GM18499 (cell line): Measurements from ENCODE around the gene DUT.

Source experiments
- ATAC-seq: cut with Tn5 transposase; IDR thresholded peaks from one replicate; pipeline ENCODE4 v1.9.1; 2021; ENCODE audit warnings: moderate number of reproducible peaks; ENCODE audit not compliant: insufficient read depth, unreplicated experiment

DUT gene

DNA sequence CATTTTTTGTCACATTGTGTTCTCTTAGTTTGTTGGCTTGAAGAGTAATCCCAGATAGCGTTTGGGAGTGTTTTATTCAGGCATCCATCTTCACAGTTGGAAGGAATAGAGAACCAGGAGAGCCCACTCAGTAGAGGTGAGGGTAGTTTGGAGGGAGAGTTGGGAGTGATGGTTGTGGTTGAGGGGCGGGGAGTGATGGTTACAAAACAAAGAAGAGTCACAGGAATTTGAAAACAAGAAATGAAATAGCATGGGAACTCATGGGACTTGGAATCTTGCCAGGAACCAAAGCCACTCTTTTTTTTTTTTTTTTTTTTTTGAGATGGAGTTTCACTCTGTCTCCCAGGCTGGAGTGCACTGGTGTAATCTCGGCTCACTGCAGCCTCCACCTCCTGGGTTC lies 36.3 kb downstream of the DUT start:
- ATAC-seq = no peak

DNA sequence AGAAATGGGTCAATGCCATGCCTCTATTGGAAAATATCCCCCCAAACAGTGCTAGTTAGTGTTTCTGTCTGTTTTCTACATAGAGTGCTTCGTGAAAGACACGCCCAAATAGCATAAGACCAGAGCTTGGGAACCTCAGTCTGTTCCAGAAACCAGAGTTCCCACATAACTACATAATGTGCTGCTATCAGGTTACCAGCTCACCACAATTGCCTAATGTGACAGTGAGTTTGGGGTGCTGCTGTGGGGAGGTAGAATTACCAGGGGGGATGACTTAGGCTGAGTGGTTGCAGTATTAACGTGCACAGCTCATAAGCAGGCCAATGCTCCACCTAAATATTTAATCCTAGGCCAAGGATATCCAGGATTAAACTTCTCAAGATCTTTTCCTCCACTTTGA lies 39.2 kb downstream of the DUT start:
- no peak for ATAC-seq

DNA sequence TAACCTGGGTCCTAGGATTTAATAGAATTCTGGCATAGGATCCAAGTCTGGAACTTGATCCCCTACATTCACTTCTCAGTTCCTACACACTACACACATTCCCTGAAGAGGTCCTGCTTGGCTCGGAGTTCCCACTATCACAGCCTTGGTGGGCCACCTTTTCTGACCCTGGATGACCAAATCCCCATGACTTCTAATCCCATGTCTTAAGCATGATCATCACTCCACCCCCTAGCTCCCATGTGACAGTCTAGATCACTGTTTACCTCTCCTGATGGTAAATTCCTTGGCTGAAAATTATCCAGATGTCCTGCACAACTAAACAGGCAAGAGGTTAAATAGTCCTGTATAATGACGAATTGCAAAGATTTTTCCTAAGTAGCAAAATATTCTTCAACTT lies 40.3 kb downstream of the DUT start:
- ATAC-seq = no peak

DNA sequence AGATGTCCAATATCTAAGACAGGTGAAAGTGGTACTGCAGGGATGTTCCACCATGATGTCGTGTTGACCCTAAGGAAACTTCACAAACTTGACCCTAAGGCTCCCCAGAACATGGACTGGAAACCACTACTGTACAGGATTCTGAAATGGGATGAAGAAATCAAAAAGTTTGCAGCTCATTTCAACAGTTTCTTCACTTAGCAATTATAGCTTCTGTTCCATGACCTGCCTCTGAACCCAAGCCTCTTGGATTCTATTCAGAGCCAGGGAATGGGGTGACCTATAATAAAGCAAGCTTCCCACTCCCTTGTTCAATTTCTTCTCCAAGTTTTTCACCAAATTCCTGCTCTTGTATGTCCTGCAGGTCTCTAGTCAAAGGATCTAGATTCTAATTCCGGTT lies 40.7 kb downstream of the DUT start:
- no peak for ATAC-seq

DNA sequence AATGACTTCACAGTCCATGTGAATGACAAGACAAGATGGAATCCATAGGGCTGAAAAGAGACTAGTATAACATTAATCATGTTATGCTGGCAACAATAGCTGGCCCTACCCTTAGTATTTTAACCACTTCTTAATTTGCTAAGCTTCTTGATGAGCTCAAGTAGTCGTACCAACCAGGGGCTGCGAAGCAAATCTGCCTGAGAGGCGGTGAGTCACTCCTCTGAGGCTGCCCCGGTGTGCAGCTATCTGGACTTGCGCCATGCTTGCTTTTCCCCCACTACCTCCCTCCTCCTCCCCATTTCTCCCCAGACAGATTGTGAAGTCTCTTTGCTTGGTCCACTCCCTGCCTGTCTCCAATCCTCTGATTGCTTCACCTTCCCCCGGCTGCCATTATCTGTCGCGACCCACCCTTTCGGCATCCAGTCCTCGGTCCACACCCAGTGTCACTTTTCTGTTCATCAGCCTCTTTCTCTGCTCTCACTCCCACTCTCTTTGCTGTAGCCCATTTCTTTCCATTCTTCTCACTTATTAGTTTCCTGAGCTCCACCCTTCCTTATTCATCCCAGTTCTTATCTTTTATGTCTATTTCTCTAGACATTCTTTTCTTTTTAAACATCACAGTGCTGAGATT lies 42.7 kb downstream of the DUT start:
- no peak for ATAC-seq

DNA sequence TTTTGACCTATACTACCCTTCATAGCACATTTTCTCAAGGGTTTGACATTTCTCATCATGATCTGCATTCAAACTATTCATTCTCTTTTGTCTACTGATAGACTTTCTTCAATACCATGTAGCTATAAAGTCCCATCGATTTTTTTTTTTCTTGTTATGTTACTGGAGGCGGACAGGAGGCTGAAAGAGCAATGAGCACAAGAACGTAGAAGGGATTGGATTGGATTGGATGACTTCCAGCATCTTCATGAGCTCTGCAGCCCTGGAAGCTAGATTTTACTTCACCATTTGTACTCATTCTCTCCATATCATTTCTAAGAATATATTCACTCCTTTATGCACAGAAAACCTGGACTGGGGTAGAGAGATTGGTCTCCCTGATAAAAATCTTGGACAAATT lies 43.2 kb downstream of the DUT start:
- ATAC-seq = no peak

DNA sequence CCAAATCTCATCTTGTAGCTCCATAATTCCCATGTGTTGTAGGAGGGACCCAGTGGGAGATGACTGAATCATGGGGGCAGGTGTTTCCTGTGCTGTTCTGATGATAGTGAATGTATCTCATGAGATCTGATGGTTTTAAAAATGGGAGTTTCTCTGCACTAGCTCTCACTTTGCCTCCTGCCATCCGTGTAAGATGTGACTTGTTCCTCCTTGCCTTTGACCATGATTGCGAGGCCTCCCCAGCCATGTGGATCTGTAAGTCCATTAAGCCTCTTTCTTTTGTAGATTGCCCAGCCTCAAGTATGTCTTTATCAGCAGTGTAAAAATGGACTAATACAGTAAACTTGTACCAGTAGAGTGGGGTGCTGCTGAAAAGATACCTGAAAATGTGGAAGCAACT lies 44.5 kb downstream of the DUT start:
- ATAC-seq = no peak

DNA sequence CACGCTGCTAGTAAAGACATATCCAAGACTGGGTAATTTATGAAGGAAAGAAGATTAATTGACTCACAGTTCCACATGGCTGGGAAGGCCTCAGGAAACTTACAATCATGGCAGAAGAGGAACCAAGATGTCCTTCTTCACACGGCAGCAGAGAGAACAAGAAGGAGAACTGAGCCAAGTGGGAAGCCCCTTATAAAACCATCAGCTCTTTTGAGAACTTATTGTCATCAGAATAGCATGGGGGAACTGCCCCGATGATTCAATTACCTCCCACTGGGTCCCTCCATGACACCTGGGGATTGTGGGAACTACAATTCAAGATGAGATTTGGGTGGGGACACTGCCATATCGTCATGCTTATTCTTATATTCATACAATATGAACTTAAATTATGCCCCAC lies 49.0 kb downstream of the DUT start:
- no peak for ATAC-seq

DNA sequence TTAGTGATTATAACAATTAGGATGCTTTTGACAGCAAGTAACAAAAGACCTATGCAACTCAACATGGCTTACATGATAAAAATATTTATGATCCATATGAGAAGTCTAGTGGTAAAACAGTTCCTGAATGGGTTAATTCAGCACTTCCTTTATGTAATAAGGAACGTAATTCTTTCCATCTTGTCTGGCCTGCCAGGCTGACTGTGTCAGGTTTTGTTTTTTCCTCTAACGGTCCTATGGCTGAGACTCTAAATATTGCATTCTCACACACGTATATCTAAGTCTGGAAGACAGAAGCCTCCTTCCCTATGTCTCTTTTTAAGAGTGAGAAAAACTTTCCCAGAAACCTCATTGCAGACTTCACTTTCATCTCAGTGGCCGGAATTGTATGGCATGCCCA lies 50.6 kb downstream of the DUT start:
- ATAC-seq = no peak

DNA sequence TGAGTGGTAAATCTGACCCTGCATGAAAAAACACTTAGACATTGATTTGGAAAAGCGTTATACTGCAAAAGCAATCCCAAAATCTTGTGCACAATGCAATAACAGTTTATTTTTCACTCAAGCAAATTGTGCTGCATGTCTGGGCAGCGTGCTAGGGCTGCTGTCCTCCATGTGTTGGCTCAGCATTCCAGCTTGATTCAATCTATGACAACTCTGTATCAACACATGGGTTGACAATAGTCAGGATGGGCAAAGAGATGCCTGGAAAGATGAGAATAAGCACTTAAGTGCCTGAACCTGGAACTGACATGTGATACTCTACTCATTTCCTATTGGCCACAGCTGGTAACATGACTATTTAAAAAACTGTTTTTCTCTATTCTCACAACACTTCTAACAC lies 51.8 kb downstream of the DUT start:
- no peak for ATAC-seq

DNA sequence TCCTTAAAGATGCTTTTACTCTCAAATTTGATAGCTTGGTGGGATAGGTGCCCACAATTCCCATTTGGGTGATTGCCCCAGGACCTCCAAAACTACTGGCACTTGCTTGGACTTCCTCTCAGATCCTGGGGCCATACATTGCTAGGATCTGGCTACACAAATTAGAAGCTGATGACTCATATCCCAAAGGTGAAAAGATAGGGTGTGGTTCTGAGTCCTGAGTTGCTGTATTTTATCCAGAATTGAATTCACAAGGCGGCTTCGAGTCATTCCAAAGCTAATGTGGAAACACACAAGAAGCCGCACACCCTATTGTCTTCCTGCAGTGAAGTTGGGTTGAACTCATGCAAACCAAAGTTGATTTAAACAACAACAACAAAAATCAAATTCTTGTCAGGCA lies 53.4 kb downstream of the DUT start:
- ATAC-seq = no peak

DNA sequence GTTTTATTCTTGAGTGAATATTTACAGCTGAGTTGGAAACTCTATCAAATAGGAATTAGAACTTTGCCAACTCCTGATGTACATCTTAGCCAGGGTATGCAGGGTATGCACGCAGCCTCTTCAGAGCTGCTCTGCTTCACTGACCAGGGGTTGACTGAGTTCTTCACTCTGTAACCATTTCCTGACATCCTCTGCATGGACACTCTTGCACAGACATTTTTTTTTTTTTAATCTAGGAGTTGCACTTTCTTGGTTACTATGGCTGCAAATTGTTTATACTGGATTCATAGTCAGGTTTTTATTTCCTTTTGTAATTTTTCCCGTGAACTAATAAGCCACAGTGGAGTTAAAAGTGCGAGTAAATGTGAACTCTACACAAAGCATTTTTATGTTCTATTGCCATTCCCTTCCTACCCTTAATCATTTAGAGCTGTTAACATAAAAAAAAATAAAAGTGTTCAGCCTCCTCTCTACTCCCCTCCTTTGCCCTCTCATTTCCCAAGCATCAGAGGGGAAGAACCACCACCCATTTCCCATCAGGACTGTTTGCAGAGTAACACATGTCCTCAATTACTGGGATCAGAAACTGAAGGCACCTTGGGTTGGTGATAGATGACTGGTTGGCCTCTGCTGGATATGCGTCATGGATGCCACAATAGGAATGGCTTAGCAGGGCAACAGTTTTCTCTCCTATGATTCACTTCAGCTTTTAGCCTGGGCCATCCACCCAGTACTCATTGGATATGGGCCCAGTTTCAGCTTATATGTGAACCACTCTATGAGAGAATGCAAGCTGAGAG lies 54.0 kb downstream of the DUT start:
- no peak for ATAC-seq

DNA sequence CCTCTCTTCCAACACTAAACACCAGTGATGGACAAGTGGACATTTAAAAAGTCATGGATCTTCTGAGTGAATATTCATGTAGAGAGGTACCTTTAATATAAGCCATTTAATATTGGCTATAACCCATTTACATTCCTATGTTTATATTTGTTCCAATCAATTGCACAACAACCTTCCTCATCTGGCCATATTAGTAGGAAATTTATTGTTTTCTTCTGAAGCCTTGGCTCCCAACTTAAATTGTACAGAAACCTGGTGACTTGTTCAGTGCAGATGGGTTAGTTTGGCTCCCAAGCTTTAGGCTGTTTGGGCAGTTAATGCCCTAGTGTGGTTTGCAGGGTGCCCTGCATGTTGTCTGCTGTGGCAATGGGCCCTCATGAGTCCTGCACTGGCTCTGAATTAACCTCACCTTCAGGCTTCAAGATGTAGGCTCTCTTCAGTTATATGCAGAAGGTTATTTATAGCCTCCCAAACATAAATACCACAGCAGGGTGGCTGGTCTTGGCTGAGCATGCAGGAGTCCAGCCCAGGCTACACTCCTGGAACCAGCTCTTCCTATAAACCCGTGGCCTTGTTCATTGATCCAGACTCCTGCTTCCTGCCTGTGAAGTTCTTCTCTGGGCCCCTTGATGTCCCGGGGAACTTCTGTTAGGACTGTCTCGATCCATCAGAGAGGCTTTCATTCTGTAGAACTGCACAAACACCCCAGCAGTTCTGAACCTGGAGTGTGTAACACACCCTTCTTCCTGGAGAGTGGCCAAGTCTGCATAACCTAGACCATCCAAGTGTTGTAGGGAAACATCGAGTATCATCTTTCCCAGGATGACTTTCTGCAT lies 57.0 kb downstream of the DUT start:
- no peak for ATAC-seq

DNA sequence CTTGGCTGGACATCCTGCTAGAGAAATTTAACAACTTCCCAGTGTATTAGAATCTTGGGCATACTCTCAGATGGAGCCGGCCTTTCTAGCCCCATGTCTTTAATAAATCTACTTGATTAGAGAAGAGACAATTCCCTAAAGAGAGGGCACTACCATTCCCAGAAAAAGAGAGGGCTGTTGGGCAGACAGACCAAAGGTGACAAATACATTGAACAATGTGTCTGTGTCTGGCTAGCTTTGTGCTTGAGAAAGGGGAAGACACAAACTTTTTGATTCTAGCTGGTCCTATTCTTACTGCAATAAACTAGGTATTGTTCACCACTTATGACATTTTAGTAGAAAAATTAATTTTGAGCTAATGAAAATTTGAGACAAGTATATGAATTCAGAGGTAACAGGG lies 57.7 kb downstream of the DUT start:
- no peak for ATAC-seq

DNA sequence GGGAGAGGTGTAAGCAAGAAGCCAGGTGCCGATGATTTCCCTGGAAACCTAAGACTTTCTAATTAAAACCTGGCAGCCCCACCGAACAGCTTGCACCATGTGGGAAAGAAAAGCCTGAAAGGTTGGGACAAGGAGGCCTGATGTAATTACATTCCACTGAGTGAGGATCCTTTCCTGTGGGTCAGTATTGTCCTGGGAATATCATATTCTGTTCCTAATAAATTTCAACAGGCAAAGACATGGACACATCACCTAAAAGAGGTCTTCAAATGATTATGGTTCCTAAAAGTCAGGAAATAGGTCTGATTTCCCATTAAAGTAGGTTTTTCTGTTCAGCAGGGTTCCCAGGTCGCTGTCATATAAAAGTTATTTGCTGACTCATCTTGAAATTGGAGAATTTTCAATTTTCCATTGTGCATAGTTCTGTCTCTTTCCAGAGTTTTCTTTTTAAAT lies 58.5 kb downstream of the DUT start:
- ATAC-seq = no peak

DNA sequence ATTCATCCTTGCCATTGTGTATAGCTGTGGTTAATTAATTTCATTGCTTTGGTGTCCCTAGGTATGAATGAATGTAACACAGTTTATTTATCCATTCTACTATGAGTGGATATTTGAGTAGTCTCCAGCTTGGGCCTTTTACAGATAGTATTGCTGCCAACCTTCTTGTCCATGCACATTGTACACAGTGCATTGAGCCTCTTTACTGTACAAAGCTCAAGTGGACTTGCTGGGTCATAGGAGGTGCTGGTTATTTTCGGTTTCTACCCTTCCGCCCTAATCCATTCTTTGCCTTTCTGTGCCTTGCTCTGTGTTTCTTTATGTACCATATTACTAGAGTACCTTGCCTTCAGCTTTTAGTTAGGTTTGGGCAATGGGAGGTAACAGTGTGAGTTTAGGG lies 60.7 kb downstream of the DUT start:
- ATAC-seq = no peak

DNA sequence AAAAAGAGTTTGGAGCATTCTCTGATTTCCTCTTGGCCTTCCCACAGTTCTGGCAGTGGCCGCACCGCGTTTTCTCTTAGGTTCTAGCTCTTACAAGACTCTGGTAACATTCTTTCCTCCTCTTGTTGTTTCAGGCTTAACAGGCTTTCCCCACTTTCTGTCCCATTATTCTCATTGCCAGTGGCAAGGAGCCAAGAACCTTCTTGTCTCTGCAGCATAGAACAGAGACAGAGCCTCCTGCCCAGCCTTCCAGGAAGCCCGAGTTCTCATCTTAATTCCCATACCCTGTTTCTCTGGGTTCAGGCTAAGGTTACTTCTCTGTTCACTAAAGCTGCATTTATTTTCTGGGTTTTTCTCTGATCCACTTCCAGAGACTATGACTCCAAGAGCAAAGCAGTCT lies 61.1 kb downstream of the DUT start:
- no peak for ATAC-seq
